Natural killer cell (primary cell): ENCODE data around the gene IFI44. TPM values are rescaled to one million over a fixed set of nuclear protein-coding genes. Genes with fewer than 3 reads are reported as not detected.

Experiments used
- ATAC-seq, 3 donors: fragments of 150-1000 bp in 2 of 3; fragments of 200-7000 bp in 1 of 3; cut with Tn5 transposase; 1 replicate in 1 of 3; 2 replicates in 2 of 3; pipeline ENCODE4 v1.10.0; 2021; ENCODE audit warnings: mild to moderate bottlenecking in 2 of 3, moderate library complexity in 2 of 3
- DNase-seq, 2 donors: peaks; one replicate each; pipeline versions ENCODE4 v3.0.0 to v3.0.0-alpha.2; 2013 to 2021; ENCODE audit warnings: mixed read lengths in 1 of 2
- H3K27ac ChIP-seq: one replicate; pipeline ENCODE4 v1.5.1; 2013; ENCODE audit warnings: mild to moderate bottlenecking, low read length
- H3K27me3 ChIP-seq: one replicate; pipeline ENCODE4 v1.6.1; 2013; ENCODE audit warnings: low read length; ENCODE audit not compliant: control insufficient read depth, insufficient read depth
- H3K36me3 ChIP-seq: one replicate; pipeline ENCODE4 v1.6.1; 2013; ENCODE audit warnings: low read length; ENCODE audit not compliant: control insufficient read depth, insufficient read depth
- H3K4me1 ChIP-seq: one replicate; pipeline ENCODE4 v1.6.1; 2013; ENCODE audit warnings: low read length; ENCODE audit not compliant: control insufficient read depth, insufficient read depth
- H3K4me3 ChIP-seq: one replicate; pipeline ENCODE4 v1.5.1; 2013; ENCODE audit warnings: low read length
- H3K9me3 ChIP-seq: one replicate; pipeline ENCODE4 v1.6.1; 2013; ENCODE audit warnings: low read length; ENCODE audit not compliant: control insufficient read depth, insufficient read depth
- H3K27ac Mint-ChIP-seq, 2 donors: one replicate each; pipeline ENCODE4 v1.8.0; 2022; ENCODE audit warnings: mild to moderate bottlenecking in 2 of 2, mixed read lengths in 2 of 2, moderate library complexity in 1 of 2
- H3K27me3 Mint-ChIP-seq, 2 donors: one replicate each; pipeline ENCODE4 v1.8.0; 2022; ENCODE audit warnings: low read depth in 2 of 2, mixed read lengths in 2 of 2
- H3K36me3 Mint-ChIP-seq: one replicate; pipeline ENCODE4 v1.8.0; 2022; ENCODE audit warnings: mixed read lengths
- H3K4me1 Mint-ChIP-seq, 2 donors: one replicate each; pipeline ENCODE4 v1.8.0; 2022; ENCODE audit warnings: mixed read lengths in 2 of 2
- H3K4me3 Mint-ChIP-seq: one replicate; pipeline ENCODE4 v1.8.0; 2022; ENCODE audit warnings: mild to moderate bottlenecking, moderate library complexity, mixed read lengths
- H3K9me3 Mint-ChIP-seq, 2 donors: one replicate each; pipeline ENCODE4 v1.8.0; 2022; ENCODE audit warnings: mixed read lengths in 2 of 2
- CTCF ChIP-seq: fragments of 200-600 bp; IDR thresholded peaks from one replicate; pipeline ENCODE4 v1.8.0; 2022; ENCODE audit warnings: antibody characterized with exemption
- WGBS: methylation state at CpG from one replicate; pipeline ENCODE4 v1.1.7; 2013; ENCODE audit warnings: missing lambda C conversion rate; ENCODE audit not compliant: insufficient coverage; 5-methylcytosine and 5-hydroxymethylcytosine counted together
- intact Hi-C: fragments of 100-400 bp; cut with micrococcal nuclease; formaldehyde crosslinking; loops from one replicate; pipeline ENCODE4 v1.14.2; 2022
- total RNA-seq, 4 donors: library from RNA; stranded (reverse); fragments of 120-200 nt in 1 of 4; gene quantifications; one replicate each; pipeline versions ENCODE4 v1.2.3 to v1.2.4, GENCODE V29; 2013 to 2022

IFI44 gene
- total RNA-seq, 3 donors from 2014 or later (not counting 1 experiment from before 2014, with no cell fraction given) = 34.6 to 60.2 (median 35.5) TPM

- no CpG with 5 or more reads among the region's 1 CpG for whole genome bisulfite sequencing
- H3K27ac Mint-ChIP-seq = peak overlapping the region; percentile 29 to 58
- peaks cover 6% of the 10 kb centered on the region for H3K9me3 ChIP-seq
- intact Hi-C loops = no loop called here
- H3K27ac ChIP-seq = no peak overlapping the region
- peaks cover 2% of the 10 kb centered on the region for H3K4me1 ChIP-seq
- DNase-seq (peak in 1 of 2 donors; percentile 57), ATAC-seq (peak in 2 of 3 donors; percentile 44 to 47)
- TF ChIP-seq CTCF = no peak
- peak overlapping the region; percentile 33 for H3K4me3 Mint-ChIP-seq
- H3K27me3 Mint-ChIP-seq = no peaks in the 10 kb centered on the region
- H3K36me3 Mint-ChIP-seq = no peaks in the 10 kb centered on the region
- no peaks in the 10 kb centered on the region for H3K27me3 ChIP-seq
- no peak overlapping the region for H3K4me3 ChIP-seq
- no peaks in the 10 kb centered on the region for H3K36me3 ChIP-seq
- peaks cover 2 to 3% of the 10 kb centered on the region in 2 donors for H3K9me3 Mint-ChIP-seq
- peaks cover 48 to 54% of the 10 kb centered on the region in 2 donors for H3K4me1 Mint-ChIP-seq
Measured at GRCh38 chr1:78645723-78646122, 3.9 kb upstream of the IFI44 start.

GRCh38 chr1:78647238-78647637 lies 2.4 kb upstream of the IFI44 start:
- peaks cover 2 to 3% of the 10 kb centered on the region in 2 donors for H3K9me3 Mint-ChIP-seq
- H3K4me3 Mint-ChIP-seq = no peak overlapping the region
- no peak for DNase-seq
- H3K27ac Mint-ChIP-seq = no peak overlapping the region
- no peak overlapping the region for H3K4me3 ChIP-seq
- H3K27me3 ChIP-seq = no peaks in the 10 kb centered on the region
- H3K27me3 Mint-ChIP-seq = no peaks in the 10 kb centered on the region
- intact Hi-C loops = no loop called here
- H3K4me1 ChIP-seq = peaks cover 13% of the 10 kb centered on the region
- H3K36me3 ChIP-seq = no peaks in the 10 kb centered on the region
- peaks cover 6% of the 10 kb centered on the region for H3K9me3 ChIP-seq
- no peak overlapping the region for H3K27ac ChIP-seq
- no peak for TF ChIP-seq CTCF
- WGBS = 89% methylated on average over 1 of the region's 1 CpG
- H3K36me3 Mint-ChIP-seq = no peaks in the 10 kb centered on the region
- no peak for ATAC-seq
- H3K4me1 Mint-ChIP-seq = peaks cover 60 to 68% of the 10 kb centered on the region in 2 donors

DNA sequence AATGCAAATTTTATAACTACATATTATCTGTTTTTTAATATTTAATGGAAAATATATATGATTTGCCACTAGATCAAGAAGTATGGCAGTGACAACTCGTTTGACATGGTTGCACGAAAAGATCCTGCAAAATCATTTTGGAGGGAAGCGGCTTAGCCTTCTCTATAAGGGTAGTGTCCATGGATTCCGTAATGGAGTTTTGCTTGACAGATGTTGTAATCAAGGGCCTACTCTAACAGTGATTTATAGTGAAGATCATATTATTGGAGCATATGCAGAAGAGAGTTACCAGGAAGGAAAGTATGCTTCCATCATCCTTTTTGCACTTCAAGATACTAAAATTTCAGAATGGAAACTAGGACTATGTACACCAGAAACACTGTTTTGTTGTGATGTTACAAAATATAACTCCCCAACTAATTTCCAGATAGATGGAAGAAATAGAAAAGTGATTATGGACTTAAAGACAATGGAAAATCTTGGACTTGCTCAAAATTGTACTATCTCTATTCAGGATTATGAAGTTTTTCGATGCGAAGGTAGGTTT lies 556 bp downstream of the IFI44 start:
- intact Hi-C loops = no loop called here
- H3K27me3 ChIP-seq = no peaks in the 10 kb centered on the region
- no peak for TF ChIP-seq CTCF
- 35% methylated on average over 6 of the region's 6 CpGs for WGBS
- DNase-seq (peak in 1 of 2 donors; percentile 29), ATAC-seq (peak in 1 of 3 donors; percentile 21)
- H3K36me3 ChIP-seq = no peaks in the 10 kb centered on the region
- H3K4me3 ChIP-seq = peak overlapping the region; percentile 46
- H3K27me3 Mint-ChIP-seq = no peaks in the 10 kb centered on the region
- H3K36me3 Mint-ChIP-seq = no peaks in the 10 kb centered on the region
- peaks cover 67 to 78% of the 10 kb centered on the region in 2 donors for H3K4me1 Mint-ChIP-seq
- peak overlapping the region; percentile 89 for H3K4me3 Mint-ChIP-seq
- peaks cover 14% of the 10 kb centered on the region for H3K4me1 ChIP-seq
- H3K27ac ChIP-seq = peak overlapping the region; percentile 67
- no peaks in the 10 kb centered on the region for H3K9me3 Mint-ChIP-seq
- H3K27ac Mint-ChIP-seq = peak overlapping the region; percentile 84 to 87
- peaks cover 6% of the 10 kb centered on the region for H3K9me3 ChIP-seq

GRCh38 chr1:78651241-78651640 lies 1.6 kb downstream of the IFI44 start:
- ATAC-seq (peak; percentile 45 to 69 (median 61)), DNase-seq (peak in 1 of 2 donors; percentile 61)
- Histone ChIP-seq H3K4me1 (peaks cover 12% of the 10 kb centered on the region), H3K36me3 (peaks cover 7% of the 10 kb centered on the region), H3K4me3 (peak overlapping the region; percentile 46), H3K9me3 (peaks cover 6% of the 10 kb centered on the region), H3K27me3 (no peaks in the 10 kb centered on the region), H3K27ac (no peak overlapping the region)
- 23% methylated on average over 10 of the region's 12 CpGs for WGBS
- Mint-ChIP-seq H3K4me3 (peak overlapping the region; percentile 89), H3K36me3 (no peaks in the 10 kb centered on the region), H3K27me3 (no peaks in the 10 kb centered on the region), H3K4me1 (peaks cover 57 to 68% of the 10 kb centered on the region in 2 donors), H3K9me3 (no peaks in the 10 kb centered on the region), H3K27ac (peak overlapping the region; percentile 84 to 87)
- intact Hi-C loops = no loop called here
- no peak for TF ChIP-seq CTCF
